ENCODE data around the gene COPS4.
"Not testable (repeated sequence)": the region's sequence is repeated elsewhere in the genome, so short reads cannot be mapped to it uniquely, and the experiment has no call there.

COPS4 gene

DNA sequence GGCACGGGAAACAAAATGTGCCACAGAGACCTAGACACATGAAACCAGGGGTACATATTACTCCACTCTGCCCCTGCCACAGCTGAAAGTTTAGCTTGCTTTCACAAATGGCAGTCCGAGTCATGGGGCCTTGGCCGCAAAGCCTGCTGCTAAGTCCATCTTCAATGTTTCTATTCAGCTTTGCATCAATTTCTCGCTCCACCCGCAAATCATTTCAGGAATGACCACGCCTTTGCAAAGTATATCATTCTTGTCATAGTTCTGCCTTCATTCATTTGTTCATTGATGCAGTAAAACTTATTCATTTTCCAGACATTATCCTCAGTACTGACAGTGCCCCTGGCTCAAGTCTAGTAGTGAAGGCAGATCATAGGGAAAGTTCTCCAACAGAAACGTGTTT is 70.0 kb downstream of the COPS4 start:
- Histone ChIP-seq H3K9me3 (ENCODE audit: control insufficient read depth, insufficient read depth, low read length) (no peaks in the 10 kb centered on the region), H3K4me3 (ENCODE audit: low read depth, low read length) (no peak overlapping the region), H3K4me1 (ENCODE audit: control insufficient read depth, insufficient read depth, low read length) (peaks cover 3% of the 10 kb centered on the region), H3K36me3 (ENCODE audit: control insufficient read depth, insufficient read depth, low read length) (no peaks in the 10 kb centered on the region), H3K9ac (ENCODE audit: low read depth, low read length) (no peak overlapping the region), H3K27me3 (ENCODE audit: control insufficient read depth, insufficient read depth, low read length) (peaks cover 17% of the 10 kb centered on the region)

GRCh38 chr4:83107631-83108030 is 72.6 kb downstream of the COPS4 start:
- H3K27me3 ChIP-seq (ENCODE audit: control insufficient read depth, insufficient read depth, low read length) = peaks cover 19% of the 10 kb centered on the region
- H3K4me3 ChIP-seq (ENCODE audit: low read depth, low read length) = no peak overlapping the region
- peaks cover 6% of the 10 kb centered on the region for H3K4me1 ChIP-seq (ENCODE audit: control insufficient read depth, insufficient read depth, low read length)
- no peaks in the 10 kb centered on the region for H3K9me3 ChIP-seq (ENCODE audit: control insufficient read depth, insufficient read depth, low read length)
- H3K36me3 ChIP-seq (ENCODE audit: control insufficient read depth, insufficient read depth, low read length) = no peaks in the 10 kb centered on the region
- no peak overlapping the region for H3K9ac ChIP-seq (ENCODE audit: low read depth, low read length)

- no peak overlapping the region for H3K9ac ChIP-seq (ENCODE audit: low read depth, low read length)
- H3K27me3 ChIP-seq (ENCODE audit: control insufficient read depth, insufficient read depth, low read length) = peaks cover 19% of the 10 kb centered on the region
- H3K4me1 ChIP-seq (ENCODE audit: control insufficient read depth, insufficient read depth, low read length) = peaks cover 6% of the 10 kb centered on the region
- no peak overlapping the region for H3K4me3 ChIP-seq (ENCODE audit: low read depth, low read length)
- no peaks in the 10 kb centered on the region for H3K9me3 ChIP-seq (ENCODE audit: control insufficient read depth, insufficient read depth, low read length)
- no peaks in the 10 kb centered on the region for H3K36me3 ChIP-seq (ENCODE audit: control insufficient read depth, insufficient read depth, low read length)
These were observed 73.3 kb downstream of the COPS4 start for GRCh38 chr4:83108101-83108861.

- no peaks in the 10 kb centered on the region for H3K9me3 ChIP-seq (ENCODE audit: control insufficient read depth, insufficient read depth, low read length)
- H3K9ac ChIP-seq (ENCODE audit: low read depth, low read length) = no peak overlapping the region
- H3K36me3 ChIP-seq (ENCODE audit: control insufficient read depth, insufficient read depth, low read length) = no peaks in the 10 kb centered on the region
- peaks cover 8% of the 10 kb centered on the region for H3K4me1 ChIP-seq (ENCODE audit: control insufficient read depth, insufficient read depth, low read length)
- H3K27me3 ChIP-seq (ENCODE audit: control insufficient read depth, insufficient read depth, low read length) = peaks cover 19% of the 10 kb centered on the region
- peak overlapping the region; percentile 48 for H3K4me3 ChIP-seq (ENCODE audit: low read depth, low read length)
These were observed 74.7 kb downstream of the COPS4 start for GRCh38 chr4:83109480-83110222.

GRCh38 chr4:83110223-83110945 is 75.4 kb downstream of the COPS4 start:
- H3K4me3 ChIP-seq (ENCODE audit: low read depth, low read length) = peak overlapping the region; percentile 48
- peaks cover 14% of the 10 kb centered on the region for H3K4me1 ChIP-seq (ENCODE audit: control insufficient read depth, insufficient read depth, low read length)
- H3K9me3 ChIP-seq (ENCODE audit: control insufficient read depth, insufficient read depth, low read length) = no peaks in the 10 kb centered on the region
- H3K9ac ChIP-seq (ENCODE audit: low read depth, low read length) = no peak overlapping the region
- peaks cover 19% of the 10 kb centered on the region for H3K27me3 ChIP-seq (ENCODE audit: control insufficient read depth, insufficient read depth, low read length)
- H3K36me3 ChIP-seq (ENCODE audit: control insufficient read depth, insufficient read depth, low read length) = no peaks in the 10 kb centered on the region

DNA sequence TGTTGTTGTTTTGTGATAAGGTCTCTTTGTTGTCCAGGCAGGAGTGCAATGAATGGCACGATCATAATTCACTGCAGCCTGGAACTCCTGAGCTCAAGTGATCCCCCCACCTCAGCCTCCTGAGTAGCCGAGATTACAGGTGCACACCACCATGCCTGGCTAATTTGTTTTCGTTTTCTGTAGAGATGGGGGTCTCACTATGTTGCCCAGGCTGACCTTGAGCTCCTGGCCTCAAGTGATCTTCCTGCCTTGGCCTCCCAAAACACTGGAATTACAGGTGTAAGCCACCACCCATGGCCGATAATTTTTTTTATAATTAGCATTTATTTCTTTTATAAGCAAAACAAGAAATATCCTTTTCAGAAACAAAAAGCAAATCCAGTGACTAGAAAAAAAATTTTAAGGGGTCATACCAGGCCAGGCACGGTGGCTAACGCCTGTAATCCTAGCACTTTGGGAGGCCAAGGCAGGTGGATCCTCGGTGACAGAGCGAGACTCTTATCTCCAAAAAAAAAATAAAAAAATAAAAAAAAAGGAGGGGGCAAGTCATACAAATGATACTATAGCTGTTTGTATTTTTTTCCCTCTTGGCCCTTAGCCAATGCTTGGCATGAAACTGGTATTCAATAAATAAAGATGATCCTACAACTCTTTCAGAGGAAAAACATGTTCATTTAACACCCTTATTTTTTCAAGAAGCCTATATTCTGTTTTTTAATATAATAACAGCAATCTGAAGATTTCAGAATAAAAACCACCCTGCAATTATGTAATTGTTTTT is 76.2 kb downstream of the COPS4 start:
- Histone ChIP-seq H3K36me3 (ENCODE audit: control insufficient read depth, insufficient read depth, low read length) (no peaks in the 10 kb centered on the region), H3K27me3 (ENCODE audit: control insufficient read depth, insufficient read depth, low read length) (peaks cover 19% of the 10 kb centered on the region), H3K9me3 (ENCODE audit: control insufficient read depth, insufficient read depth, low read length) (no peaks in the 10 kb centered on the region), H3K4me1 (ENCODE audit: control insufficient read depth, insufficient read depth, low read length) (peaks cover 14% of the 10 kb centered on the region), H3K4me3 (ENCODE audit: low read depth, low read length) (no peak overlapping the region), H3K9ac (ENCODE audit: low read depth, low read length) (no peak overlapping the region)

GRCh38 chr4:83111751-83112141 is 76.8 kb downstream of the COPS4 start:
- Histone ChIP-seq H3K27me3 (ENCODE audit: control insufficient read depth, insufficient read depth, low read length) (peaks cover 14% of the 10 kb centered on the region), H3K4me1 (ENCODE audit: control insufficient read depth, insufficient read depth, low read length) (peaks cover 14% of the 10 kb centered on the region)
- H3K4me3 ChIP-seq (ENCODE audit: low read depth, low read length); H3K9ac ChIP-seq (ENCODE audit: low read depth, low read length); H3K9me3 ChIP-seq (ENCODE audit: control insufficient read depth, insufficient read depth, low read length); H3K36me3 ChIP-seq (ENCODE audit: control insufficient read depth, insufficient read depth, low read length): not testable (repeated sequence)

DNA sequence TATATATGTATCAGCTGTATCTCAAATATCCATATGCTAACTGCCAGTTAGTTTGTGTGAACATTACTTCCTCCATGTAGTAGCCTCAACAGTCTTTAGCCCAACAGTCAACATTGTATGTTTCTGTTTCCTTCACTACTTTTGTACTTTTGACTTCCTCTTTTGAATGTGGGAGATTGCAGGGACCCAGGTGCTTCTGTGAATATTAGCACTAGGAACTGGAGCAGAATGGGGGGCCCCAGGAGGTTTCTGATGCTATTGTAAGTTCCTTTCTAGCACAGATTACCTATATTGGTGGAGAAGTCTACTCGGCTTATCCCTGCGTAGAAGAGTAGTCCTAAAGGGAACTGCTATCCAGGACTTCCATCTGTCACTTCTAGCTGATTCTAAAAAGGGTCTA is 77.2 kb downstream of the COPS4 start:
- no peak overlapping the region for H3K9ac ChIP-seq (ENCODE audit: low read depth, low read length)
- no peak overlapping the region for H3K4me3 ChIP-seq (ENCODE audit: low read depth, low read length)
- peaks cover 14% of the 10 kb centered on the region for H3K27me3 ChIP-seq (ENCODE audit: control insufficient read depth, insufficient read depth, low read length)
- no peaks in the 10 kb centered on the region for H3K36me3 ChIP-seq (ENCODE audit: control insufficient read depth, insufficient read depth, low read length)
- H3K9me3 ChIP-seq (ENCODE audit: control insufficient read depth, insufficient read depth, low read length) = no peaks in the 10 kb centered on the region
- H3K4me1 ChIP-seq (ENCODE audit: control insufficient read depth, insufficient read depth, low read length) = peaks cover 14% of the 10 kb centered on the region

DNA sequence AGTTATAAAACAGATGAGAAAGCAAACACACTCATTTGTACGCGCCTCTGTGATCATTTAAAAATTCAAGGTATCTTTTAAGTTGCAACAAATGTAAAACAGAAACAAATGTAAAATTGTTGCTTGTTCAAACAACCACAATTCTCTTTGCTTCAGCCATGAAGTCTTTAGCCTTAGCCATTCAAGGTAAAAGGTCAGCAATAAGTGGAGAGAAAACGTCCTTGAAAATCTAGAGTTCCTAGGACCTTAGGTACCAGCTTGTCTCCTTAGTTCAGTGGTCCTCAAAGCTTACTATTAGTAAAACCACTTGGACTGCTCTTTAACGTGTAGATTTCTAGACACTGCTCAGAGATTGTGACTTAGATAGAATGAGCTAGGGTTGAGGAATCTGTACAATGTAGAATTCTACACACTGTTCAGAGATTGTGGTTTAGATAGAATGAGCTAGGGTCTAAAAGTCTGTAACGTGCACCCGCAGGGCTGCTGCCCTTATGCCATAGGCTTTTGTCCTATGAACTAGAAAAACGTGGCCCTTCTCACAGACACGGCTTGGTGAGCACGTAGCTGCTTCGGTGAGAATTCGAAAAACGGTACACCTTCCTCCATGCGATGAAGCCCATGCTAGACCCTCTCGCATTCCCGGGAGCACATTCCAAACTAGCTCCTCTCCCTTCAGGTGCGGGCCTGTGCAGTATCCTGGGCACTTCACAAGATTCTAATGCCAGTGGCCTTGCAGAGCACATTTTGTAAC is 77.9 kb downstream of the COPS4 start:
- peaks cover 14% of the 10 kb centered on the region for H3K27me3 ChIP-seq (ENCODE audit: control insufficient read depth, insufficient read depth, low read length)
- no peaks in the 10 kb centered on the region for H3K36me3 ChIP-seq (ENCODE audit: control insufficient read depth, insufficient read depth, low read length)
- H3K9me3 ChIP-seq (ENCODE audit: control insufficient read depth, insufficient read depth, low read length) = no peaks in the 10 kb centered on the region
- peaks cover 14% of the 10 kb centered on the region for H3K4me1 ChIP-seq (ENCODE audit: control insufficient read depth, insufficient read depth, low read length)
- no peak overlapping the region for H3K9ac ChIP-seq (ENCODE audit: low read depth, low read length)
- H3K4me3 ChIP-seq (ENCODE audit: low read depth, low read length) = no peak overlapping the region

DNA sequence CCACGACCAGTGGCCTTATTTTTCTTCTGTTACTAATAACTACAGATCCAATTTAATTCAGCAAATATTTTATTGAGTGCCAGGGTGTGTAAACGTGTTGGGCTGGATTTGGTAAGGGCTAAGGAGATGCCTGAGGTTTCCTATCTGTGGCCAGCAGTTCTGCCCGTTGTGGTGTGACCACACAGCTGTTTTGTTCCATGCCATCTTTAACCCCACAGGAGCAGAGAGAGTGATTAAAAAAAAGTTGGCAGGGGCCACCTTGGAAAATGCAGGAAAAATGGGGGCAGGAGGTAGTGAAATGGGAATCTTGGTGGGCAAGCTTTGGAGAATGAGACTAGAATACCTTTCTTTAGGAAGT is 78.4 kb downstream of the COPS4 start:
- Histone ChIP-seq H3K27me3 (ENCODE audit: control insufficient read depth, insufficient read depth, low read length) (peaks cover 12% of the 10 kb centered on the region), H3K4me3 (ENCODE audit: low read depth, low read length) (no peak overlapping the region), H3K4me1 (ENCODE audit: control insufficient read depth, insufficient read depth, low read length) (peaks cover 14% of the 10 kb centered on the region), H3K9me3 (ENCODE audit: control insufficient read depth, insufficient read depth, low read length) (no peaks in the 10 kb centered on the region), H3K36me3 (ENCODE audit: control insufficient read depth, insufficient read depth, low read length) (no peaks in the 10 kb centered on the region), H3K9ac (ENCODE audit: low read depth, low read length) (no peak overlapping the region)

DNA sequence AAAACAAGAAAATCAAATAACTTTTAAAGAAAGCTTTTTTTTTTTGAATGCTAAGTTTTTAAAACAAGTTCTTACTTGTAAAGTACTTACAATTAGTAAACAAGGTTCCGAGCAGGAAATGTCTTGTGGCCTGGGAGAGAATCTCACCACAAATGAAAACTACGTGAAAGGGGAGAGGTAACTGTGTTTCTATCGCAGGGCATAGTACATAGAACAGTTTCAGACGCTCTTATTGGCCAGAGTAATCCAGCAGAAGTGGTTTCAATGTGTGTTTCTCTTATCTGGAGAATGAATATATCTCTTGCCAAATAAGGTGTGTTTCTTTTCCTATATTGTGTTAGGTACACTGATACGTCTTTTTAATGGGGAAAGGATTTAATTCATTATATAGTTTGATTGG is 79.6 kb downstream of the COPS4 start, which contains the start of gene PLAC8:
PLAC8 (minus strand) TSS at position 154 of the 400 bp plus-strand sequence. CDS start 6,808 bp downstream, outside the sequence.
- no peak within 1 kb of the TSS for H3K4me3 ChIP-seq (ENCODE audit: low read depth, low read length)
- H3K27me3 ChIP-seq (ENCODE audit: control insufficient read depth, insufficient read depth, low read length) = peaks cover 2% of the 10 kb centered on the region
- H3K4me1 ChIP-seq (ENCODE audit: control insufficient read depth, insufficient read depth, low read length) = peaks cover 13% of the 10 kb centered on the region
- no peaks in the 10 kb centered on the region for H3K9me3 ChIP-seq (ENCODE audit: control insufficient read depth, insufficient read depth, low read length)
- H3K9ac ChIP-seq (ENCODE audit: low read depth, low read length) = no peak within 1 kb of the TSS
- H3K36me3 ChIP-seq (ENCODE audit: control insufficient read depth, insufficient read depth, low read length) = no peaks in the 10 kb centered on the region
